Esophagus muscularis mucosa (tissue), 4 donors: ENCODE measurements around the gene PPT1. TPM values are rescaled to one million over a fixed set of nuclear protein-coding genes. Genes with fewer than 3 reads are reported as not detected.
"Not testable (repeated sequence)": the region's sequence is repeated elsewhere in the genome, so short reads cannot be mapped to it uniquely, and the experiment has no call there.

ENCODE experiments used
- DNase-seq: peaks from one replicate; pipeline ENCODE4 v3.0.0-alpha.2; 2017; ENCODE audit errors: extremely low spot score
- H3K27ac ChIP-seq, 4 donors: fragments of 200-600 bp; sonication (generic); replicated peaks in 1 of 4; 1 replicate in 3 of 4; 2 replicates in 1 of 4; pipeline ENCODE4 v1.5.1; 2016 to 2019; ENCODE audit warnings: mild to moderate bottlenecking in 1 of 4
- H3K27me3 ChIP-seq, 4 donors: fragments of 200-600 bp; sonication (generic); one replicate each; pipeline versions ENCODE4 v1.5.1 to v1.6.0; 2016 to 2019
- H3K36me3 ChIP-seq, 4 donors: fragments of 200-600 bp; sonication (generic); one replicate each; pipeline ENCODE4 v1.5.1; 2016 to 2019
- H3K4me1 ChIP-seq, 4 donors: fragments of 200-600 bp; sonication (generic); one replicate each; pipeline ENCODE4 v1.5.1; 2016 to 2019
- H3K4me3 ChIP-seq, 4 donors: fragments of 200-600 bp; sonication (generic); 1 replicate in 2 of 4; 2 replicates in 2 of 4; pipeline ENCODE4 v1.5.1; 2016 to 2019; ENCODE audit warnings: mild to moderate bottlenecking in 4 of 4, moderate library complexity in 1 of 4
- H3K9me3 ChIP-seq, 4 donors: fragments of 200-600 bp; sonication (generic); 1 replicate in 3 of 4; 2 replicates in 1 of 4; pipeline ENCODE4 v1.5.1; 2016 to 2019
- CTCF ChIP-seq, 3 experiments: fragments of 200-600 bp in 2 of 3; fragments of 450-650 bp in 1 of 3; sonication (generic) in 2 of 3; IDR thresholded peaks; one replicate each; pipeline ENCODE4 v1.5.1; 2017 to 2019; ENCODE audit warnings: antibody characterized with exemption in 3 of 3, mild to moderate bottlenecking in 2 of 3, moderate library complexity in 1 of 3
- EP300 ChIP-seq: sonication (generic); formaldehyde crosslinking; IDR thresholded peaks from one replicate; pipeline ENCODE4 v1.6.1; 2017; ENCODE audit warnings: antibody characterized with exemption
- POLR2A ChIP-seq: fragments of 450-650 bp; IDR thresholded peaks from one replicate; pipeline ENCODE4 v1.6.1; 2017; ENCODE audit warnings: antibody characterized with exemption, moderate library complexity, mild to moderate bottlenecking, low read depth
- POLR2AphosphoS5 ChIP-seq, 2 donors: sonication (generic); formaldehyde crosslinking; IDR thresholded peaks; one replicate each; pipeline ENCODE4 v1.6.1; 2017; ENCODE audit warnings: antibody characterized with exemption in 2 of 2
- WGBS: methylation state at CpG from one replicate; pipeline ENCODE4 v1.1.5; 2018; 5-methylcytosine and 5-hydroxymethylcytosine counted together
- intact Hi-C: fragments of 100-400 bp; cut with DNase I; formaldehyde crosslinking; loops from one replicate; pipeline ENCODE4 v1.15.1; 2023
- total RNA-seq, 4 donors: library from RNA; depleted of rRNA; stranded (reverse); fragments of >200 nt; gene quantifications; one replicate each; pipeline versions ENCODE4 v1.1.0 to v1.2.1, GENCODE V29; 2016

PPT1 gene
- total RNA-seq, 4 donors from 2014 or later = 44.1 to 75.2 (median 50.0) TPM

GRCh38 chr1:40040511-40041465 is 56.3 kb downstream of the PPT1 start, which contains the start of gene CAP1:
TSS of gene CAP1 (plus strand) at chr1:40040729. CDS start at chr1:40059347, 18,618 bp downstream.
- TF ChIP-seq EP300 (no peak), POLR2AphosphoS5 (IDR thresholded peaks at IDR 0.05) (peak; percentile 90 to 95), CTCF (IDR thresholded peaks at IDR 0.05) (no peak), POLR2A (peak; percentile 67)
- H3K27me3 ChIP-seq = no peaks in the 10 kb centered on the region
- peak within 1 kb of the TSS; percentile 98 to 100 (median 99) for H3K27ac ChIP-seq
- H3K9me3 ChIP-seq = no peaks in the 10 kb centered on the region
- peak; percentile 100 for DNase-seq
- H3K4me1 ChIP-seq = peaks cover 74 to 85% (median 82%) of the 10 kb centered on the region in 4 donors
- WGBS = under 1% methylated on average over 20 of the region's 65 CpGs
- peak within 1 kb of the TSS; percentile 89 to 100 (median 94) for H3K4me3 ChIP-seq
- H3K36me3 ChIP-seq = no peaks in the 10 kb centered on the region
- intact Hi-C loops = no loop called here

GRCh38 chr1:40039757-40040510 is 57.1 kb downstream of the PPT1 start:
- Histone ChIP-seq H3K27ac (peak overlapping the region; percentile 98 to 100 (median 99)), H3K36me3 (no peaks in the 10 kb centered on the region), H3K27me3 (no peaks in the 10 kb centered on the region), H3K9me3 (no peaks in the 10 kb centered on the region), H3K4me3 (peak overlapping the region; percentile 89 to 100 (median 94)), H3K4me1 (peaks cover 71 to 77% (median 74%) of the 10 kb centered on the region in 4 donors)
- TF ChIP-seq POLR2AphosphoS5 (IDR thresholded peaks at IDR 0.05) (peak; percentile 29 to 100), CTCF (IDR thresholded peaks at IDR 0.05) (no peak), POLR2A (peak; percentile 96), EP300 (no peak)
- WGBS = 0% methylated on average over 8 of the region's 52 CpGs
- intact Hi-C loops = loop anchor here (10.0 kb wide), 1 partner anchor 65 kb away; no protein-coding TSS in a partner anchor
- DNase-seq = peak; percentile 98

GRCh38 chr1:40039245-40039756 is 57.8 kb downstream of the PPT1 start:
- WGBS = 0% methylated on average over 10 of the region's 10 CpGs
- Histone ChIP-seq H3K4me3 (peak overlapping the region; percentile 89 to 100 (median 94)), H3K36me3 (no peaks in the 10 kb centered on the region), H3K9me3 (no peaks in the 10 kb centered on the region), H3K4me1 (peaks cover 66 to 70% (median 68%) of the 10 kb centered on the region in 4 donors), H3K27ac (peak overlapping the region; percentile 98 to 100 (median 99)), H3K27me3 (no peaks in the 10 kb centered on the region)
- peak; percentile 8 to 35 (median 31) for TF ChIP-seq CTCF (IDR thresholded peaks at IDR 0.05)
- no peak for TF ChIP-seq POLR2A
- intact Hi-C loops = loop anchor here (10.0 kb wide), 1 partner anchor 64 kb away; no protein-coding TSS in a partner anchor
- DNase-seq = no peak

GRCh38 chr1:40038697-40039096 is 58.4 kb downstream of the PPT1 start:
- intact Hi-C loops = loop anchor here (10.0 kb wide), 1 partner anchor 64 kb away; no protein-coding TSS in a partner anchor
- peak overlapping the region; percentile 98 to 100 (median 99) for H3K27ac ChIP-seq
- DNase-seq = no peak
- WGBS = 50% methylated on average over 3 of the region's 3 CpGs
- H3K4me1 ChIP-seq = peaks cover 60 to 64% (median 62%) of the 10 kb centered on the region in 4 donors
- no peaks in the 10 kb centered on the region for H3K27me3 ChIP-seq
- peak overlapping the region in 1 of 4 donors; percentile 100 for H3K4me3 ChIP-seq
- H3K9me3 ChIP-seq = no peaks in the 10 kb centered on the region
- no peaks in the 10 kb centered on the region for H3K36me3 ChIP-seq
- no peak for TF ChIP-seq POLR2AphosphoS5 (IDR thresholded peaks at IDR 0.05)
- no peak for TF ChIP-seq EP300
- TF ChIP-seq CTCF (IDR thresholded peaks at IDR 0.05) = no peak
- TF ChIP-seq POLR2A = no peak

GRCh38 chr1:40037254-40037653 is 59.8 kb downstream of the PPT1 start:
- WGBS = 88% methylated on average over 8 of the region's 8 CpGs
- not testable (repeated sequence) for H3K36me3 ChIP-seq, H3K4me3 ChIP-seq, H3K9me3 ChIP-seq, DNase-seq, H3K27me3 ChIP-seq
- Histone ChIP-seq H3K27ac (peak overlapping the region; percentile 74 to 98 (median 87)), H3K4me1 (peaks cover 47 to 55% (median 50%) of the 10 kb centered on the region in 4 donors)
- intact Hi-C loops = loop anchor here (10.0 kb wide), 1 partner anchor 62 kb away; no protein-coding TSS in a partner anchor
